PC-9 (cell line): ENCODE data around the gene MYRIP. TPM values are rescaled to one million over a fixed set of nuclear protein-coding genes. Genes with fewer than 3 reads are reported as not detected.

Experiments used
- BruUV-seq: library from RNA; stranded (reverse); fragments of 400-500 nt; replicated peaks from 2 replicates; lab custom pipeline; 2021; lab: Mats Ljungman, UMichigan
- CTCF ChIA-PET: fragments of 300-600 bp; sonication (Branson Sonifier 250); formaldehyde crosslinking; loops from one replicate; lab custom pipeline; 2022; ENCODE audit warnings: antibody characterized with exemption; lab: Charles Lee
- POLR2A ChIA-PET: fragments of 300-600 bp; sonication (Branson Sonifier 250); formaldehyde crosslinking; loops from one replicate; lab custom pipeline; 2022; ENCODE audit warnings: antibody characterized with exemption; ENCODE audit not compliant: unreplicated experiment; lab: Charles Lee
- DNase-seq, 2 experiments: peaks; one replicate each; pipeline versions ENCODE4 v3.0.0 to v3.0.0-alpha.2; 2015 to 2022; ENCODE audit warnings: mixed read lengths in 1 of 2
- H2AFZ ChIP-seq: fragments of 200-600 bp; sonication (generic); 2 replicates; pipeline ENCODE4 v1.8.1; 2017; ENCODE audit warnings: antibody characterized with exemption
- H3F3A ChIP-seq: fragments of 200-600 bp; sonication (generic); 2 replicates; pipeline ENCODE4 v1.8.1; 2017; ENCODE audit warnings: antibody characterized with exemption, mild to moderate bottlenecking, low read depth; ENCODE audit not compliant: insufficient read depth
- H3K27ac ChIP-seq: fragments of 200-600 bp; sonication (generic); 2 replicates; pipeline ENCODE4 v1.6.1; 2016; ENCODE audit warnings: mixed run types
- H3K27me3 ChIP-seq: fragments of 200-600 bp; sonication (generic); 2 replicates; pipeline ENCODE4 v1.6.1; 2016; ENCODE audit warnings: low read depth, mixed run types; ENCODE audit not compliant: insufficient read depth
- H3K36me3 ChIP-seq: fragments of 200-600 bp; sonication (generic); 2 replicates; pipeline ENCODE4 v1.6.1; 2016; ENCODE audit warnings: low read depth, mixed run types
- H3K4me1 ChIP-seq: fragments of 200-600 bp; sonication (generic); replicated peaks from 2 replicates; pipeline ENCODE4 v1.6.1; 2016; ENCODE audit warnings: mixed run types; ENCODE audit not compliant: insufficient read depth
- H3K4me2 ChIP-seq: fragments of 200-600 bp; sonication (generic); 2 replicates; pipeline ENCODE4 v1.6.1; 2017; ENCODE audit warnings: mixed run types
- H3K4me3 ChIP-seq: fragments of 200-600 bp; sonication (generic); 2 replicates; pipeline ENCODE4 v1.6.1; 2016; ENCODE audit warnings: mixed run types
- H3K79me2 ChIP-seq: fragments of 200-600 bp; sonication (generic); 2 replicates; pipeline ENCODE4 v1.6.1; 2017; ENCODE audit warnings: low read depth, mixed run types
- H3K9me2 ChIP-seq: fragments of 200-600 bp; sonication (generic); 2 replicates; pipeline ENCODE4 v1.8.1; 2017; ENCODE audit warnings: mild to moderate bottlenecking; ENCODE audit not compliant: insufficient read depth
- H3K9me3 ChIP-seq: fragments of 200-600 bp; sonication (generic); 2 replicates; pipeline ENCODE4 v1.8.1; 2016; ENCODE audit warnings: low read depth; ENCODE audit not compliant: insufficient read depth
- H4K20me1 ChIP-seq: fragments of 200-600 bp; sonication (generic); 2 replicates; pipeline ENCODE4 v1.8.1; 2017; ENCODE audit not compliant: insufficient read depth
- EZH2 ChIP-seq: fragments of 200-600 bp; sonication (generic); IDR thresholded peaks from 2 replicates; pipeline ENCODE4 v1.8.0; 2017; ENCODE audit warnings: antibody characterized with exemption, low read depth
- intact Hi-C: fragments of 100-400 bp; cut with micrococcal nuclease; formaldehyde crosslinking; loops from one replicate; pipeline ENCODE4 v1.10.0; 2022; ENCODE audit not compliant: unreplicated experiment
- total RNA-seq: library from RNA; stranded (reverse); gene quantifications from 2 replicates; pipeline ENCODE4 v1.2.3, GENCODE V29; 2021
- TF ChIP-seq, protein P1 (sequence below): fragments of 200-600 bp; sonication (generic); conservative IDR thresholded peaks from 2 replicates; pipeline ENCODE4 v1.6.1; 2017; ENCODE audit warnings: mixed run types, antibody characterized with exemption, mild to moderate bottlenecking, moderate library complexity

The MYRIP gene
- total RNA-seq, 1 experiment from 2014 or later: not detected

DNA sequence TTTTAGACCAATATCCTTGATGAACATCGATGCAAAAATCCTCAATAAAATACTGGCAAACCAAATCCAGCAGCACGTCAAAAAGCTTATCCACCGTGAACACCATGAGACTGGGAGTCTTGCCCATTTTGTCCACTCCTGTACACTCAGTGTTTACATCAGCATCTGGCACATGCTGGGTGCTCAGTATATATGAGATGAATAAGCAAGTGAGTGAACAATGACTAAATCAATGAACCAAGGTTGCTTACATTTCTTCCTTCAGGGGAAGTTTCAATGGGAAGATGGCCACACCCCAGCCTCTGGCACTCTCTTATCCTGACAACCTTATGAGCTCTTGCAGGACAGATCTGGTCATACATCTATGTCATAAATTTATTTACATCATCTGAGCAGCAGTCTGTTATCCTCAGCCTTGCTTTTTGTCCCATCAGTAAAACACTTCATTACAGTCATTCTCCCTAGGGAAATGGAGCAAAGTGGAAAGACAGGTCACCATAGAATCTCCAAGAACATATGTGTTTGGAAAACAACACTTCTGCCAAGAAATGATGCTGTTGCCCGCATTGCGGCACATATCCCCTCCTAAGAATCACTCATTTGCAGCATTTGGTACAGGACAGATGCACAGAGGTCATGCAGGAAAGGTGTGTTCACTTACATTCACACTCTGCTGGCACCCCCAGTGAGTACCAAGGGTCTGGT lies 328.3 kb downstream of the MYRIP start:
- no peaks in the 10 kb centered on the region; the same call in 1 of the 2 replicates for H3K27me3 ChIP-seq
- no peak overlapping the region for H3K4me2 ChIP-seq
- H3K9me3 ChIP-seq: no peaks in the 10 kb centered on the region
- DNase-seq: no peak
- H3K79me2 ChIP-seq: no peaks in the 10 kb centered on the region
- H3K4me3 ChIP-seq: no peak overlapping the region
- no peak for TF ChIP-seq EZH2
- TF ChIP-seq, protein P1, sequence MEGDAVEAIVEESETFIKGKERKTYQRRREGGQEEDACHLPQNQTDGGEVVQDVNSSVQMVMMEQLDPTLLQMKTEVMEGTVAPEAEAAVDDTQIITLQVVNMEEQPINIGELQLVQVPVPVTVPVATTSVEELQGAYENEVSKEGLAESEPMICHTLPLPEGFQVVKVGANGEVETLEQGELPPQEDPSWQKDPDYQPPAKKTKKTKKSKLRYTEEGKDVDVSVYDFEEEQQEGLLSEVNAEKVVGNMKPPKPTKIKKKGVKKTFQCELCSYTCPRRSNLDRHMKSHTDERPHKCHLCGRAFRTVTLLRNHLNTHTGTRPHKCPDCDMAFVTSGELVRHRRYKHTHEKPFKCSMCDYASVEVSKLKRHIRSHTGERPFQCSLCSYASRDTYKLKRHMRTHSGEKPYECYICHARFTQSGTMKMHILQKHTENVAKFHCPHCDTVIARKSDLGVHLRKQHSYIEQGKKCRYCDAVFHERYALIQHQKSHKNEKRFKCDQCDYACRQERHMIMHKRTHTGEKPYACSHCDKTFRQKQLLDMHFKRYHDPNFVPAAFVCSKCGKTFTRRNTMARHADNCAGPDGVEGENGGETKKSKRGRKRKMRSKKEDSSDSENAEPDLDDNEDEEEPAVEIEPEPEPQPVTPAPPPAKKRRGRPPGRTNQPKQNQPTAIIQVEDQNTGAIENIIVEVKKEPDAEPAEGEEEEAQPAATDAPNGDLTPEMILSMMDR: no peak
- H3K36me3 ChIP-seq: no peaks in the 10 kb centered on the region
- no peaks in the 10 kb centered on the region for H3K4me1 ChIP-seq
- no peak overlapping the region for H3K27ac ChIP-seq
- no TSS peak for BruUV-seq
- no peaks in the 10 kb centered on the region for H4K20me1 ChIP-seq
- H3K9me2 ChIP-seq: no peaks in the 10 kb centered on the region
- intact Hi-C loops: no loop called here
- H2AFZ ChIP-seq: no peak overlapping the region
- ChIA-PET POLR2A (no interaction called here), CTCF (no interaction called here)
- H3F3A ChIP-seq: no peaks in the 10 kb centered on the region

DNA sequence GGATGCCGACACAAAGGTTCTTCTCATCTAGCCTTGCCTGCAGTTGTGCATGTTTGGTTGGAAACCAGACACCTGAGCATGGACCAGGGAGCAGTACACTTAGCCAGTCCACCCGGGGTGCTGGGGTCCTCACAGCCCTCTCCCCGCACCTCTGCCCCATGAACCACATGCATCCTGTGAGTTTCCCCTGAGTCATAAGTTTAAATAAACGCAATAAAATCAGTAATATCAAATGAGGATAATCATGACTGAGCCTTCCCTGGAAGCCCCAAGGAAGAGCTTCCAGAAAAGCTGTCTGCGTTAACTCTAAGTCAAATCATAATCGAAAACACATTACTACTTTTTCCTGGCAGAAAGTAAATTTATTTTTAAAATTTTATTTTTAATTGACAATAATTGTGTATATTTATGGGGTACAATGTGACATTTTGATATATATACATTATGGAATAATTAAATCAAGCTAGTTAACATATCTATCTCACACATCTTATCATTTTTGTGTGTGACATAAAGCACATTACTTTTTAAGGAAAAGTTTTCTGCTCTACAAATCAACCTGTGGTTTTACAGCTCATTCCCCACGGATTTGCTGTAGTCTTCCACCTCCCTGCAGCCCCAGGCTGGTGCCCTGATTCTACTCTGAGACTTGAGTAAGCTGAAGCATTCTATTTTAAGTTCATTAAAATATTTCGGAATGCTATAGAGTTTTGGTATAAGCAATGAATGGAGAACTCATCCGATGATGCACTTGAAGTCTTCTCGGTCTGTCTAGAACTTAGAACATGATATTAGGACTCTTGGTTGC lies 334.1 kb downstream of the MYRIP start:
- no TSS peak for BruUV-seq

DNA sequence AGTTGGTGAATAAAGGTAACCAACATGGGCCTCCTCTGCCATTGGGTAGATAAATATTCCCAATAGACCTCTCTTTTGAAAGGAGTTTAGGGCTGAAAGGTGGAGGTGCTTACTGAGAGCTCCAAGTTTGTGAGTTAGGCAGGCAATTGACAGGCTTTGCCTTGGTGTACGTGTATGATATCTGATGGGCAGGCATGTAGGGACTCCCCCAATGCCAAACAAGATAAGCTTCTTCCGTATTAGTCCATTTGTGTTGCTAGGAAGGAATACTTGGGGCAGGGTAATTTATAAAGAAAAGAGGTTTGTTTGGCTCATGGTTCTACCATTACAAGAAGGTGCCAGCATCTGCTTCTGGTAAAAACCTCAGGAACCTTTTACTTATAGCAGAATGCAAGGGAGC lies 339.4 kb downstream of the MYRIP start:
- BruUV-seq: no TSS peak
- Histone ChIP-seq H3K4me2 (no peak overlapping the region), H4K20me1 (0 out of 2 replicates have a peak, but pooled peaks cover 3% of the 10 kb centered on the region), H3K9me3 (no peaks in the 10 kb centered on the region), H3K9me2 (no peaks in the 10 kb centered on the region), H3K36me3 (no peaks in the 10 kb centered on the region), H3F3A (no peaks in the 10 kb centered on the region), H3K4me1 (no peaks in the 10 kb centered on the region), H2AFZ (no peak overlapping the region), H3K27me3 (peaks cover 4% of the 10 kb centered on the region; the same call in 1 of the 2 replicates), H3K79me2 (no peaks in the 10 kb centered on the region), H3K4me3 (no peak overlapping the region), H3K27ac (no peak overlapping the region)
- intact Hi-C loops: no loop called here
- no peak for DNase-seq
- ChIA-PET POLR2A (no interaction called here), CTCF (no interaction called here)
- no peak for TF ChIP-seq EZH2
- TF ChIP-seq, protein P1: no peak

More for the DNA sequence above, 334.1 kb downstream of the MYRIP start:
- POLR2A ChIA-PET: no interaction called here
- no peak for TF ChIP-seq EZH2
- TF ChIP-seq, protein P1: no peak
- Histone ChIP-seq H3F3A (no peaks in the 10 kb centered on the region), H3K36me3 (no peaks in the 10 kb centered on the region), H3K4me2 (no peak overlapping the region), H3K9me2 (no peaks in the 10 kb centered on the region), H3K79me2 (no peaks in the 10 kb centered on the region), H3K4me3 (no peak overlapping the region), H2AFZ (no peak overlapping the region), H4K20me1 (0 out of 2 replicates have a peak, but pooled peaks cover 3% of the 10 kb centered on the region), H3K4me1 (no peaks in the 10 kb centered on the region), H3K9me3 (no peaks in the 10 kb centered on the region), H3K27ac (no peak overlapping the region), H3K27me3 (peaks cover 8% of the 10 kb centered on the region; the same call in 1 of the 2 replicates)
- CTCF ChIA-PET: no interaction called here
- DNase-seq: no peak
- intact Hi-C loops: no loop called here
